ENCODE data around the gene SMIM32. TPM values are rescaled to one million over a fixed set of nuclear protein-coding genes. Genes with fewer than 3 reads are reported as not detected.

The SMIM32 gene
- total RNA-seq, 1 donor from 2014 or later = not detected

- Mint-ChIP-seq H3K27ac (no peak overlapping the region), H3K27me3 (ENCODE audit: insufficient read depth) (peaks cover 28% of the 10 kb centered on the region), H3K4me3 (no peak overlapping the region), H3K4me1 (ENCODE audit: low read depth) (no peaks in the 10 kb centered on the region), H3K9me3 (no peaks in the 10 kb centered on the region), H3K36me3 (ENCODE audit: low read depth) (no peaks in the 10 kb centered on the region)
- no peak for DNase-seq (ENCODE audit: low spot score)
- intact Hi-C loops (cut with micrococcal nuclease) = no loop called here
Observed at GRCh38 chr5:136190904-136191303, 2.1 kb downstream of the SMIM32 start.

GRCh38 chr5:136190091-136190720 is 2.8 kb downstream of the SMIM32 start:
- Mint-ChIP-seq H3K36me3 (ENCODE audit: low read depth) (no peaks in the 10 kb centered on the region), H3K27me3 (ENCODE audit: insufficient read depth) (peaks cover 26% of the 10 kb centered on the region), H3K9me3 (no peaks in the 10 kb centered on the region), H3K27ac (no peak overlapping the region), H3K4me3 (no peak overlapping the region), H3K4me1 (ENCODE audit: low read depth) (no peaks in the 10 kb centered on the region)
- no peak for DNase-seq (ENCODE audit: low spot score)
- intact Hi-C loops (cut with micrococcal nuclease) = no loop called here

GRCh38 chr5:136188859-136189258 is 4.1 kb downstream of the SMIM32 start:
- intact Hi-C loops (cut with micrococcal nuclease) = no loop called here
- DNase-seq (ENCODE audit: low spot score) = no peak
- Mint-ChIP-seq H3K27ac (no peak overlapping the region), H3K9me3 (no peaks in the 10 kb centered on the region), H3K27me3 (ENCODE audit: insufficient read depth) (peaks cover 22% of the 10 kb centered on the region), H3K36me3 (ENCODE audit: low read depth) (no peaks in the 10 kb centered on the region), H3K4me3 (no peak overlapping the region), H3K4me1 (ENCODE audit: low read depth) (no peaks in the 10 kb centered on the region)

- no peaks in the 10 kb centered on the region for H3K4me1 Mint-ChIP-seq (ENCODE audit: low read depth)
- no peaks in the 10 kb centered on the region for H3K9me3 Mint-ChIP-seq
- no peaks in the 10 kb centered on the region for H3K36me3 Mint-ChIP-seq (ENCODE audit: low read depth)
- no peak overlapping the region for H3K27ac Mint-ChIP-seq
- intact Hi-C loops (cut with micrococcal nuclease) = no loop called here
- peaks cover 22% of the 10 kb centered on the region for H3K27me3 Mint-ChIP-seq (ENCODE audit: insufficient read depth)
- DNase-seq (ENCODE audit: low spot score) = no peak
- H3K4me3 Mint-ChIP-seq = no peak overlapping the region
Observed at GRCh38 chr5:136186796-136187195, 6.2 kb downstream of the SMIM32 start.

- Mint-ChIP-seq H3K27me3 (ENCODE audit: insufficient read depth) (peaks cover 16% of the 10 kb centered on the region), H3K36me3 (ENCODE audit: low read depth) (no peaks in the 10 kb centered on the region), H3K27ac (no peak overlapping the region), H3K9me3 (no peaks in the 10 kb centered on the region), H3K4me1 (ENCODE audit: low read depth) (no peaks in the 10 kb centered on the region), H3K4me3 (no peak overlapping the region)
- DNase-seq (ENCODE audit: low spot score) = no peak
- intact Hi-C loops (cut with micrococcal nuclease) = no loop called here
Observed at GRCh38 chr5:136185974-136186665, 6.8 kb downstream of the SMIM32 start.

- Mint-ChIP-seq H3K9me3 (no peaks in the 10 kb centered on the region), H3K4me3 (no peak overlapping the region), H3K27ac (no peak overlapping the region), H3K36me3 (ENCODE audit: low read depth) (no peaks in the 10 kb centered on the region), H3K4me1 (ENCODE audit: low read depth) (no peaks in the 10 kb centered on the region), H3K27me3 (ENCODE audit: insufficient read depth) (no peaks in the 10 kb centered on the region)
- DNase-seq (ENCODE audit: low spot score) = no peak
- intact Hi-C loops (cut with micrococcal nuclease) = no loop called here
Observed at GRCh38 chr5:136182618-136183017, 10.3 kb downstream of the SMIM32 start.

- H3K4me1 Mint-ChIP-seq (ENCODE audit: low read depth) = no peaks in the 10 kb centered on the region
- H3K36me3 Mint-ChIP-seq (ENCODE audit: low read depth) = peaks cover 13% of the 10 kb centered on the region
Observed at GRCh38 chr5:136174021-136174659, 18.8 kb downstream of the SMIM32 start.

GRCh38 chr5:136169218-136169617 is 23.7 kb downstream of the SMIM32 start:
- H3K36me3 Mint-ChIP-seq (ENCODE audit: low read depth) = peaks cover 15% of the 10 kb centered on the region
- H3K4me3 Mint-ChIP-seq = no peak overlapping the region
- H3K4me1 Mint-ChIP-seq (ENCODE audit: low read depth) = no peaks in the 10 kb centered on the region
- no peak for DNase-seq (ENCODE audit: low spot score)
- H3K9me3 Mint-ChIP-seq = no peaks in the 10 kb centered on the region
- intact Hi-C loops (cut with micrococcal nuclease) = no loop called here
- H3K27ac Mint-ChIP-seq = no peak overlapping the region
- H3K27me3 Mint-ChIP-seq (ENCODE audit: insufficient read depth) = no peaks in the 10 kb centered on the region

More at GRCh38 chr5:136174021-136174659, 18.8 kb downstream of the SMIM32 start:
- no peak for DNase-seq (ENCODE audit: low spot score)
- no peaks in the 10 kb centered on the region for H3K9me3 Mint-ChIP-seq
- intact Hi-C loops (cut with micrococcal nuclease) = loop anchor here (1.0 to 2.0 kb wide), 5 partner anchors 41 to 287 kb away; partner anchors contain the start of gene SMAD5
- no peak overlapping the region for H3K27ac Mint-ChIP-seq
- H3K27me3 Mint-ChIP-seq (ENCODE audit: insufficient read depth) = no peaks in the 10 kb centered on the region
- H3K4me3 Mint-ChIP-seq = no peak overlapping the region

GRCh38 chr5:136166909-136167308 is 26.1 kb downstream of the SMIM32 start:
- Mint-ChIP-seq H3K27me3 (ENCODE audit: insufficient read depth) (no peaks in the 10 kb centered on the region), H3K4me1 (ENCODE audit: low read depth) (no peaks in the 10 kb centered on the region), H3K36me3 (ENCODE audit: low read depth) (peaks cover 7% of the 10 kb centered on the region), H3K27ac (no peak overlapping the region), H3K9me3 (no peaks in the 10 kb centered on the region), H3K4me3 (no peak overlapping the region)
- intact Hi-C loops (cut with micrococcal nuclease) = no loop called here
- no peak for DNase-seq (ENCODE audit: low spot score)

- DNase-seq (ENCODE audit: low spot score) = no peak
- Mint-ChIP-seq H3K4me1 (ENCODE audit: low read depth) (no peaks in the 10 kb centered on the region), H3K27me3 (ENCODE audit: insufficient read depth) (no peaks in the 10 kb centered on the region), H3K9me3 (no peaks in the 10 kb centered on the region), H3K36me3 (ENCODE audit: low read depth) (peaks cover 7% of the 10 kb centered on the region), H3K27ac (no peak overlapping the region), H3K4me3 (no peak overlapping the region)
- intact Hi-C loops (cut with micrococcal nuclease) = no loop called here
Observed at GRCh38 chr5:136164226-136164625, 28.7 kb downstream of the SMIM32 start.

GRCh38 chr5:136162008-136162407 is 31.0 kb downstream of the SMIM32 start:
- DNase-seq (ENCODE audit: low spot score) = no peak
- no peak overlapping the region for H3K27ac Mint-ChIP-seq
- H3K27me3 Mint-ChIP-seq (ENCODE audit: insufficient read depth) = no peaks in the 10 kb centered on the region
- no peaks in the 10 kb centered on the region for H3K9me3 Mint-ChIP-seq
- H3K36me3 Mint-ChIP-seq (ENCODE audit: low read depth) = peaks cover 4% of the 10 kb centered on the region
- H3K4me3 Mint-ChIP-seq = no peak overlapping the region
- intact Hi-C loops (cut with micrococcal nuclease) = no loop called here
- H3K4me1 Mint-ChIP-seq (ENCODE audit: low read depth) = no peaks in the 10 kb centered on the region

GRCh38 chr5:136159457-136159856 is 33.5 kb downstream of the SMIM32 start:
- no peak overlapping the region for H3K27ac Mint-ChIP-seq
- H3K36me3 Mint-ChIP-seq (ENCODE audit: low read depth) = peaks cover 14% of the 10 kb centered on the region
- intact Hi-C loops (cut with micrococcal nuclease) = no loop called here
- no peaks in the 10 kb centered on the region for H3K27me3 Mint-ChIP-seq (ENCODE audit: insufficient read depth)
- no peaks in the 10 kb centered on the region for H3K9me3 Mint-ChIP-seq
- H3K4me3 Mint-ChIP-seq = no peak overlapping the region
- no peaks in the 10 kb centered on the region for H3K4me1 Mint-ChIP-seq (ENCODE audit: low read depth)
- no peak for DNase-seq (ENCODE audit: low spot score)

GRCh38 chr5:136157514-136157913 is 35.4 kb downstream of the SMIM32 start:
- no peak overlapping the region for H3K4me3 Mint-ChIP-seq
- peaks cover 16% of the 10 kb centered on the region for H3K36me3 Mint-ChIP-seq (ENCODE audit: low read depth)
- no peaks in the 10 kb centered on the region for H3K9me3 Mint-ChIP-seq
- no peak overlapping the region for H3K27ac Mint-ChIP-seq
- DNase-seq (ENCODE audit: low spot score) = no peak
- intact Hi-C loops (cut with micrococcal nuclease) = no loop called here
- no peaks in the 10 kb centered on the region for H3K4me1 Mint-ChIP-seq (ENCODE audit: low read depth)
- H3K27me3 Mint-ChIP-seq (ENCODE audit: insufficient read depth) = no peaks in the 10 kb centered on the region

Measured in activated T-helper 1 cell treated with anti-CD3 and anti-CD28 coated beads, Interleukin-12 subunit alpha, Interleukin-12 subunit beta, Interleukin-2, Interleukin-4 antibody, amounts not matched to agents 30 ng/mL and 10 ng/mL and 1 ng/mL, durations not matched to agents 14 hours and 24 hours and 36 hours (primary cell).